Neural crest cell (in vitro differentiated cells): ENCODE measurements around the gene PAX4. TPM values are rescaled to one million over a fixed set of nuclear protein-coding genes. Genes with fewer than 3 reads are reported as not detected.

Experiments
- DNase-seq: peaks from one replicate; pipeline ENCODE4 v3.0.0; 2021; ENCODE audit warnings: low read depth, mixed read lengths, low spot score
- H3K27ac Mint-ChIP-seq: one replicate; pipeline ENCODE4 v1.8.0; 2021; ENCODE audit warnings: mild to moderate bottlenecking, mixed read lengths; ENCODE audit not compliant: unreplicated experiment
- H3K27me3 Mint-ChIP-seq: 2 replicates; pipeline ENCODE4 v1.8.0; 2021; ENCODE audit warnings: low read depth, mild to moderate bottlenecking, mixed read lengths
- H3K36me3 Mint-ChIP-seq: 2 replicates; pipeline ENCODE4 v1.8.0; 2021; ENCODE audit warnings: low read depth, mild to moderate bottlenecking, mixed read lengths
- H3K4me1 Mint-ChIP-seq: 2 replicates; pipeline ENCODE4 v1.8.0; 2021; ENCODE audit warnings: mixed read lengths
- H3K4me3 Mint-ChIP-seq: one replicate; pipeline ENCODE4 v1.8.0; 2021; ENCODE audit warnings: mild to moderate bottlenecking, mixed read lengths
- H3K9me3 Mint-ChIP-seq: 2 replicates; pipeline ENCODE4 v1.8.0; 2021; ENCODE audit warnings: mixed read lengths
- total RNA-seq: library from RNA; stranded (reverse); gene quantifications from 2 replicates; pipeline ENCODE4 v1.2.1, GENCODE V29; 2021
- TF ChIP-seq, protein P1 (sequence below): fragments of 200-600 bp; sonication (generic); conservative IDR thresholded peaks from 2 replicates; pipeline ENCODE4 v1.5.0; 2021; ENCODE audit warnings: antibody characterized with exemption, mild to moderate bottlenecking

PAX4 gene
- total RNA-seq, 1 donor from 2014 or later, result not detected

DNA sequence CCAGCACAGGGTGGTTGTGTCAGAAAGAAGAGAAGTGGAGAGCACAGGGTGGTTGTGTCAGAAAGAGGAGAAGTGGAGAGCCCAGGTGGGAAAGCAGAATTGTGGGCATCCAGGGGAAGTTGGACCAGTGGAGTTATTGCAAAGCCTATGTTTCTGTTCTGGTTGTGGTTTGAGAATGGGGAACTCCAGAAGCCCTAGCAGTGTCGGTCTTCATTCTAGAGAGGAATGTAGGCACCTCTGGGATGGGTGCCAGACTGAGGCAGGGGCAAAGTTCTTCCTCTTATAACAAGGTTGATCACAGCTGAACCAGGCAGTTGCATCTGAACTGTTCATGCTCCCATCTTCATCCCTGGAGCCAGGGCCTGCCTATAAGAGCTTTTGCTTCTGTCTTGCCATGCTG lies 23.5 kb downstream of the PAX4 start:
- Mint-ChIP-seq H3K4me1 (peaks cover 5% of the 10 kb centered on the region), H3K27ac (no peak overlapping the region), H3K9me3 (no peaks in the 10 kb centered on the region), H3K4me3 (no peak overlapping the region), H3K27me3 (peaks cover 3% of the 10 kb centered on the region), H3K36me3 (peaks cover 6% of the 10 kb centered on the region)
- no peak for DNase-seq
- TF ChIP-seq, protein P1, sequence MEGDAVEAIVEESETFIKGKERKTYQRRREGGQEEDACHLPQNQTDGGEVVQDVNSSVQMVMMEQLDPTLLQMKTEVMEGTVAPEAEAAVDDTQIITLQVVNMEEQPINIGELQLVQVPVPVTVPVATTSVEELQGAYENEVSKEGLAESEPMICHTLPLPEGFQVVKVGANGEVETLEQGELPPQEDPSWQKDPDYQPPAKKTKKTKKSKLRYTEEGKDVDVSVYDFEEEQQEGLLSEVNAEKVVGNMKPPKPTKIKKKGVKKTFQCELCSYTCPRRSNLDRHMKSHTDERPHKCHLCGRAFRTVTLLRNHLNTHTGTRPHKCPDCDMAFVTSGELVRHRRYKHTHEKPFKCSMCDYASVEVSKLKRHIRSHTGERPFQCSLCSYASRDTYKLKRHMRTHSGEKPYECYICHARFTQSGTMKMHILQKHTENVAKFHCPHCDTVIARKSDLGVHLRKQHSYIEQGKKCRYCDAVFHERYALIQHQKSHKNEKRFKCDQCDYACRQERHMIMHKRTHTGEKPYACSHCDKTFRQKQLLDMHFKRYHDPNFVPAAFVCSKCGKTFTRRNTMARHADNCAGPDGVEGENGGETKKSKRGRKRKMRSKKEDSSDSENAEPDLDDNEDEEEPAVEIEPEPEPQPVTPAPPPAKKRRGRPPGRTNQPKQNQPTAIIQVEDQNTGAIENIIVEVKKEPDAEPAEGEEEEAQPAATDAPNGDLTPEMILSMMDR, result no peak

GRCh38 chr7:127592550-127592949 lies 25.4 kb downstream of the PAX4 start:
- no peak overlapping the region for H3K4me3 Mint-ChIP-seq
- peaks cover 14% of the 10 kb centered on the region for H3K4me1 Mint-ChIP-seq
- TF ChIP-seq, protein P1, result no peak
- H3K27me3 Mint-ChIP-seq, result peaks cover 3% of the 10 kb centered on the region
- H3K9me3 Mint-ChIP-seq, result no peaks in the 10 kb centered on the region
- no peak overlapping the region for H3K27ac Mint-ChIP-seq
- H3K36me3 Mint-ChIP-seq, result peaks cover 6% of the 10 kb centered on the region
- no peak for DNase-seq

DNA sequence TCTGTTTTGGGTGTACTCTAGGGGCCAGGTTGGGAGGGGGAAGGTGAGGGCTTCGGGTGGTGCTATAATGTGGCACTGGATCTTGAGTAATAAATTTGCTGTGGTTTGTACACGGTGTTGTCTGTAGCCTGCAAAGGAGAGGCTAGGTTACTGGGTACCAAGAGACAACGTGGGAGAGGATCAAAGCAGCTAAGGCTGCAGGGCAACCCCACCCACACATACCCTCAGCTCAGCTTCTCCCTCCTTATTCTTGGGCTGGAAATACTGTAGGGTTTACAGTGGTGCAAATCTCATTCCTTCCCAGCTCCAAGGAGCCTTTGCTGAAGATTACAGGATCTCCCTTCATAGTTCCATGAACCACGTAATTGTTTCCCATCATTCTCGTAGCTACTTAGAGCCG lies 26.4 kb downstream of the PAX4 start:
- Mint-ChIP-seq H3K4me1 (peaks cover 14% of the 10 kb centered on the region), H3K36me3 (peaks cover 7% of the 10 kb centered on the region), H3K4me3 (peak overlapping the region; percentile 64), H3K9me3 (no peaks in the 10 kb centered on the region), H3K27ac (no peak overlapping the region), H3K27me3 (no peaks in the 10 kb centered on the region)
- DNase-seq, result no peak
- TF ChIP-seq, protein P1, result no peak

- peak overlapping the region; percentile 64 for H3K4me3 Mint-ChIP-seq
- no peak for DNase-seq
- H3K27ac Mint-ChIP-seq, result no peak overlapping the region
- H3K27me3 Mint-ChIP-seq, result no peaks in the 10 kb centered on the region
- TF ChIP-seq, protein P1, result no peak
- H3K9me3 Mint-ChIP-seq, result peaks cover 2% of the 10 kb centered on the region
- peaks cover 17% of the 10 kb centered on the region for H3K4me1 Mint-ChIP-seq
- peaks cover 11% of the 10 kb centered on the region for H3K36me3 Mint-ChIP-seq
Observed at GRCh38 chr7:127591189-127591588, 26.8 kb downstream of the PAX4 start.

- peak overlapping the region; percentile 95 for H3K4me3 Mint-ChIP-seq
- no peak overlapping the region for H3K27ac Mint-ChIP-seq
- peaks cover 12% of the 10 kb centered on the region for H3K36me3 Mint-ChIP-seq
- no peaks in the 10 kb centered on the region for H3K27me3 Mint-ChIP-seq
- peaks cover 6% of the 10 kb centered on the region for H3K9me3 Mint-ChIP-seq
- DNase-seq, result no peak
- TF ChIP-seq, protein P1, result no peak
- peaks cover 24% of the 10 kb centered on the region for H3K4me1 Mint-ChIP-seq
Observed at GRCh38 chr7:127589896-127590295, 28.0 kb downstream of the PAX4 start.
